Measurements from ENCODE around the gene CDK5. TPM values are rescaled to one million over a fixed set of nuclear protein-coding genes. Genes with fewer than 3 reads are reported as not detected.
"Not testable (repeated sequence)": the region's sequence is repeated elsewhere in the genome, so short reads cannot be mapped to it uniquely, and the experiment has no call there.

The CDK5 gene
- total RNA-seq, 1 donor from 2014 or later = 7.5 TPM

GRCh38 chr7:151032936-151033863, 24.5 kb downstream of the CDK5 start:
- no peak for ATAC-seq (ENCODE audit: low read depth)
- H3K27ac Mint-ChIP-seq = no peak overlapping the region
- H3K4me1 Mint-ChIP-seq = peaks cover 12% of the 10 kb centered on the region
- no peak for TF ChIP-seq CTCF (IDR thresholded peaks at IDR 0.05)
- CTCF ChIA-PET = interaction anchor here (0.7 kb wide), 1 partner anchor 22 kb away, joined by 3 read pairs; no protein-coding TSS in a partner anchor
- no peak overlapping the region for H3K4me3 Mint-ChIP-seq
- H3K27me3 Mint-ChIP-seq = no peaks in the 10 kb centered on the region
- peaks cover 33% of the 10 kb centered on the region for H3K36me3 Mint-ChIP-seq (ENCODE audit: low read depth)
- intact Hi-C loops (cut with micrococcal nuclease) = no loop called here
- H3K9me3 Mint-ChIP-seq = no peaks in the 10 kb centered on the region
- POLR2A ChIA-PET = interaction anchor here (0.7 to 1.2 kb wide), 2 partner anchors 47 to 54 kb away, joined by 3 to 4 read pairs; partner anchors contain the start of gene FASTK
- no peak for DNase-seq

- DNase-seq = no peak
- intact Hi-C loops (cut with micrococcal nuclease) = no loop called here
- ATAC-seq (ENCODE audit: low read depth) = no peak
- H3K4me1 Mint-ChIP-seq = peaks cover 22% of the 10 kb centered on the region
- H3K27me3 Mint-ChIP-seq = peaks cover 2% of the 10 kb centered on the region
- POLR2A ChIA-PET = no interaction called here
- TF ChIP-seq CTCF (IDR thresholded peaks at IDR 0.05) = no peak
- no peak overlapping the region for H3K4me3 Mint-ChIP-seq
- no peak overlapping the region for H3K27ac Mint-ChIP-seq
- H3K9me3 Mint-ChIP-seq = no peaks in the 10 kb centered on the region
- CTCF ChIA-PET = no interaction called here
- peaks cover 22% of the 10 kb centered on the region for H3K36me3 Mint-ChIP-seq (ENCODE audit: low read depth)
These were observed 26.7 kb downstream of the CDK5 start for GRCh38 chr7:151031011-151031410.

- ATAC-seq (ENCODE audit: low read depth) (no peak), DNase-seq (no peak)
- peaks cover 9% of the 10 kb centered on the region for H3K27me3 Mint-ChIP-seq
- ChIA-PET POLR2A (interaction anchor here (0.9 to 2.2 kb wide), 10 partner anchors 10 to 1191 kb away, joined by 3 to 21 read pairs (median 4); partner anchors contain the start of genes FASTK, NUB1, SLC4A2 and ZNF862), CTCF (interaction anchor here (1.0 to 3.9 kb wide), 4 partner anchors 11 to 82 kb away, joined by 3 to 25 read pairs (median 3); no protein-coding TSS in a partner anchor)
- peaks cover 22% of the 10 kb centered on the region for H3K4me1 Mint-ChIP-seq
- H3K9me3 Mint-ChIP-seq = no peaks in the 10 kb centered on the region
- TF ChIP-seq CTCF (IDR thresholded peaks at IDR 0.05) = no peak
- H3K4me3 Mint-ChIP-seq = peak overlapping the region; percentile 96
- intact Hi-C loops (cut with micrococcal nuclease) = loop anchor here (1.0 to 5.0 kb wide), 11 partner anchors 11 to 1407 kb away; partner anchors contain the start of genes ABCF2, NUB1, TMUB1 and ZNF775
- H3K36me3 Mint-ChIP-seq (ENCODE audit: low read depth) = peaks cover 14% of the 10 kb centered on the region
- peak overlapping the region; percentile 97 for H3K27ac Mint-ChIP-seq
These were observed 28.7 kb downstream of the CDK5 start for GRCh38 chr7:151028948-151029501.

- H3K4me1 Mint-ChIP-seq = peaks cover 22% of the 10 kb centered on the region
- ATAC-seq (ENCODE audit: low read depth) (peak; percentile 93), DNase-seq (peak; percentile 94)
- peaks cover 9% of the 10 kb centered on the region for H3K27me3 Mint-ChIP-seq
- TF ChIP-seq CTCF (IDR thresholded peaks at IDR 0.05) = no peak
- peaks cover 14% of the 10 kb centered on the region for H3K36me3 Mint-ChIP-seq (ENCODE audit: low read depth)
- H3K27ac Mint-ChIP-seq = peak within 1 kb of the TSS; percentile 97
- H3K4me3 Mint-ChIP-seq = peak within 1 kb of the TSS; percentile 96
- no peaks in the 10 kb centered on the region for H3K9me3 Mint-ChIP-seq
- intact Hi-C loops (cut with micrococcal nuclease) = loop anchor here (1.0 to 5.0 kb wide), 11 partner anchors 10 to 1406 kb away; partner anchors contain the start of genes ABCF2, NUB1, TMUB1 and ZNF775
- CTCF ChIA-PET = interaction anchor here (1.0 to 3.9 kb wide), 4 partner anchors 10 to 83 kb away, joined by 3 to 25 read pairs (median 3); no protein-coding TSS in a partner anchor
- POLR2A ChIA-PET = interaction anchor here (0.6 to 2.2 kb wide), 14 partner anchors 10 to 1190 kb away, joined by 3 to 21 read pairs (median 4); partner anchors contain the start of genes FASTK, NUB1, SLC4A2 and TMUB1
These were observed 29.4 kb downstream of the CDK5 start, which contains the start of gene ABCB8 for GRCh38 chr7:151028131-151028947. ABCB8 (plus strand) TSS chr7:151028450; CDS start chr7:151028516, 66 bp downstream.

GRCh38 chr7:151027728-151028130, 30.0 kb downstream of the CDK5 start:
- POLR2A ChIA-PET = interaction anchor here (0.6 to 2.2 kb wide), 13 partner anchors 9 to 1190 kb away, joined by 3 to 21 read pairs (median 4); partner anchors contain the start of genes FASTK, NUB1, SLC4A2 and TMUB1
- Mint-ChIP-seq H3K36me3 (ENCODE audit: low read depth) (peaks cover 14% of the 10 kb centered on the region), H3K27me3 (peaks cover 15% of the 10 kb centered on the region), H3K27ac (peak overlapping the region; percentile 97), H3K4me1 (peaks cover 22% of the 10 kb centered on the region), H3K4me3 (peak overlapping the region; percentile 96)
- not testable (repeated sequence) for H3K9me3 Mint-ChIP-seq, DNase-seq
- peak; percentile 6 for ATAC-seq (ENCODE audit: low read depth)
- intact Hi-C loops (cut with micrococcal nuclease) = loop anchor here (1.0 to 5.0 kb wide), 11 partner anchors 9 to 1405 kb away; partner anchors contain the start of genes ABCF2, NUB1, TMUB1 and ZNF775
- CTCF ChIA-PET = interaction anchor here (1.2 to 3.9 kb wide), 3 partner anchors 10 to 83 kb away, joined by 3 to 25 read pairs (median 3); no protein-coding TSS in a partner anchor

- Mint-ChIP-seq H3K36me3 (ENCODE audit: low read depth) (peaks cover 13% of the 10 kb centered on the region), H3K27ac (peak overlapping the region; percentile 97), H3K4me1 (peaks cover 22% of the 10 kb centered on the region), H3K27me3 (peaks cover 15% of the 10 kb centered on the region), H3K4me3 (peak overlapping the region; percentile 96)
- ChIA-PET POLR2A (interaction anchor here (0.6 to 2.2 kb wide), 7 partner anchors 8 to 181 kb away, joined by 3 to 21 read pairs (median 11); partner anchors contain the start of genes FASTK, SLC4A2 and TMUB1), CTCF (interaction anchor here (1.3 to 3.9 kb wide), 2 partner anchors 9 to 41 kb away, joined by 3 to 25 read pairs; no protein-coding TSS in a partner anchor)
- DNase-seq; ATAC-seq (ENCODE audit: low read depth); H3K9me3 Mint-ChIP-seq: not testable (repeated sequence)
- intact Hi-C loops (cut with micrococcal nuclease) = loop anchor here (5.0 kb wide), 3 partner anchors 620 to 1405 kb away; partner anchors contain the start of gene ZNF775
These were observed 30.6 kb downstream of the CDK5 start for GRCh38 chr7:151026771-151027727.

Data from activated B cell treated with CpG ODN at 0.5 μM for 24 hours (primary cell).